ENCODE measurements around the gene PPP1R13L.
"Not testable (repeated sequence)": the region's sequence is repeated elsewhere in the genome, so short reads cannot be mapped to it uniquely, and the experiment has no call there.

PPP1R13L gene, protein sequence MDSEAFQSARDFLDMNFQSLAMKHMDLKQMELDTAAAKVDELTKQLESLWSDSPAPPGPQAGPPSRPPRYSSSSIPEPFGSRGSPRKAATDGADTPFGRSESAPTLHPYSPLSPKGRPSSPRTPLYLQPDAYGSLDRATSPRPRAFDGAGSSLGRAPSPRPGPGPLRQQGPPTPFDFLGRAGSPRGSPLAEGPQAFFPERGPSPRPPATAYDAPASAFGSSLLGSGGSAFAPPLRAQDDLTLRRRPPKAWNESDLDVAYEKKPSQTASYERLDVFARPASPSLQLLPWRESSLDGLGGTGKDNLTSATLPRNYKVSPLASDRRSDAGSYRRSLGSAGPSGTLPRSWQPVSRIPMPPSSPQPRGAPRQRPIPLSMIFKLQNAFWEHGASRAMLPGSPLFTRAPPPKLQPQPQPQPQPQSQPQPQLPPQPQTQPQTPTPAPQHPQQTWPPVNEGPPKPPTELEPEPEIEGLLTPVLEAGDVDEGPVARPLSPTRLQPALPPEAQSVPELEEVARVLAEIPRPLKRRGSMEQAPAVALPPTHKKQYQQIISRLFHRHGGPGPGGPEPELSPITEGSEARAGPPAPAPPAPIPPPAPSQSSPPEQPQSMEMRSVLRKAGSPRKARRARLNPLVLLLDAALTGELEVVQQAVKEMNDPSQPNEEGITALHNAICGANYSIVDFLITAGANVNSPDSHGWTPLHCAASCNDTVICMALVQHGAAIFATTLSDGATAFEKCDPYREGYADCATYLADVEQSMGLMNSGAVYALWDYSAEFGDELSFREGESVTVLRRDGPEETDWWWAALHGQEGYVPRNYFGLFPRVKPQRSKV

DNA sequence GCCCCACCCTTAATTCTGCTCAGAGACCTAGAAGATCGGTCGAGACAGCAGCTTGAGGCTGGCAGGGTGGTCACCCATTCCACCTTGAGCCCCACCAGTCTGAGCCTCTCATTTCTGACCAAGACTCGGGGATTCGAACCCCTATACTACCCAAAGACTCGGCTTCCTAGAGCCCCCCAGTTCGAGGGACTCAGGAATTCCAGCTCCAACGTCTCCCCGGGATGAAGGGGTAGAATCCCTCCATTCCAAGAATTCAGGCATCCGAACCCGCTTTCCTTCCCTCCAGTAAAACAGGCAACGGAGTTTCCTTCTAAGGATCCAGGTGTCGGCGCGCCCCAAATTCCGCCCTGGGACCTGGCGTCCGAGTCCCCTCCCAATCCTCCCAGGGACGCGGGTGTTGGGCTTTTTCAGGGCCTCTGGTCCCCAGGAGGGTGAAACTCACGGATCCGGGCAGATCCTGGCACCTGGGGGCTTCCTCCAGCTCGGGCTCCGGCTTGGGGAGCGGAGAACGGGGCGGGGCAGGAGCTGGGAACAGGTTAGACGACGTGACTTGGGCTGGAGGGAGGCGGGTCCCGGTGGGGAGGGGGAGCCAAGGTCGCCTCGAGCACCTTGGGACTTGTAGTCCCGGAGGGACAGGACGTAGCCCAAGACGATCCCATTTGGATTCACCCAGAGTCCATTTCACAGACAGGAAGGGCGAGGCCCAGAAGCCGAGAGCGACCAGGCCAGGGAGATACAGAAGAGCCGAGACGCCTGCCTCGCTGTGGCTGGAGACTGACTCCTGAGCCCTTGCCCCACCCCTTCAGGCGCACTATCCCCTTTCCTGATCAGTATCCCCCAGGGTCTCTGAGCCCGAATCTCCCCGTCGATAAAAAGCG is at the start of gene PPP1R13L:
Gene PPP1R13L, minus strand, starts transcription at position 513 of the 878 bp plus-strand sequence. CDS start 6,751 bp downstream, outside the sequence.
- DNase-seq, result peak; percentile 21

DNA sequence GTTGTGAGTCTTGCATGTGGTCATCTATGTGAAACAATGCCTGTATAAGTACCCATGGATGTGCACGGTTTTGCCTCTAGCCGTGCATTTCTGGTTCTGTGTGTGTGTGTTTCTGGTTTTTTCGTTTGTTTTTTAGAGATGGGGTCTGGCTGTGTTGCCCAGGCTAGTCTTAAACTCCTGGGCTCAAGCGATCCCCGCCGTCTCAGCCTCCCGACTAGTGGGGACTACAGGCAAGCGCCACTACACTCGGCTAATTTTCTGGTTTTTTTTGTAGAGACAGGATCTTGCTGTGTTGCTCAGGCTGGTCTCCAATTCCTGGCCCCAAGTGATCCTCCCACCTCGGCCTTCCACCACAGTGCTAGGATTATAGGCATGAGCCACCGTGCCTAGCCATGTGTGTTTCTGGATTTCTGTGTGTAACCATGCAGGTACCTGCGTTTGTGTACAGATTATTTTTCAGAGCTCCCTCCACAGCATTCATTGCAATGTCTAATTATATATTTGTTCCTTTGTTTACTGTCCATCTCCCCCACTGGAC is 47.0 kb upstream of the PPP1R13L start:
- DNase-seq, result no peak

DNA sequence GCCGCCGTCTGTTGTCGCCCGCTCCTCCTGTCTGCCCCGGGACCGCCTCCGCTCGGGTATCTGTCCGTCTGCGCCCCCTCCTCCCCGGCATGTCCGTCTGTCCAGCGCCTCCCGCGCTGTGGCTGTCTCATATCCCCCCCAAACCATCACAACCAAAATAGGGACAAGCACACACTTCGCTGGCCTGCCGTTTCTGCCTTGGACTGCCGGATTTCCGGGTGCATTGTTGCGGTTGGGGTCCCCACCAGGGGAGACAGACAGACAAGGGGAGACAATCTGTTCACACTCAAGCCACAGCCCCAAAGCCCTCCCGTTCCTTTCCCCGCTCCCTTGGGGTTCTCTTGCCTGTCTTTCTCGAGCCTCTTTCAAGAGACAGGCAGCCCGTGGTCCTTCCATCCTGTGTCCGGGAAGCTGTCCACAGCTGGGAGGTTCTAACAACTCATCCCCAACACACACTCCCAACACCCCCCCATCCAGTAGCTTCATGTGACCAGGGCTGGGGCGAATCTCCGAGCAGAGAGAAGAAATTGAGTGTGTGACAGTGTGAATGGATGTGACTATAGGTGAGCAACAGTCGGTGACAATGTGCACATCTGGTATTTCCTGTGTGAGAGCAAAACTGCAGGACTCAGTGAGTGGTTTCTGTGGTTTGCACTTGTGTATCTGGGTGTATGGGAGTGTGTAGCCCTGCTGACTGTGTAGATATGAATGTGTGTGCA is 46.4 kb upstream of the PPP1R13L start:
- peak; percentile 34 for DNase-seq

DNA sequence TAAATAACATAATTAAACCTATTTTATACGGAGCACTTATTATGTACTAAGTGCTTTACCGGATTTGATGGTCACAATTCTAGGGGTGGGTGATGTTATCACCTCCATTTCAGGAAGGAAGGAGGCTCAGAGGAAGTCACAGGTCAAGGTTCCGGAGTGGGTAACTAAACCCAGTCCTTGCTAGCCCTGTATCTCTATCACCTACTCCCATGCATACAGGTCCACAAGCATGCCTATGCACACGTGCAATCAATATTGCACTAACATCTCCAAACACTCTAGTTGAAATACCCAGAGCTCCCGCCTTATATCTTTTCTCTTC is 45.1 kb upstream of the PPP1R13L start:
- DNase-seq, result no peak

DNA sequence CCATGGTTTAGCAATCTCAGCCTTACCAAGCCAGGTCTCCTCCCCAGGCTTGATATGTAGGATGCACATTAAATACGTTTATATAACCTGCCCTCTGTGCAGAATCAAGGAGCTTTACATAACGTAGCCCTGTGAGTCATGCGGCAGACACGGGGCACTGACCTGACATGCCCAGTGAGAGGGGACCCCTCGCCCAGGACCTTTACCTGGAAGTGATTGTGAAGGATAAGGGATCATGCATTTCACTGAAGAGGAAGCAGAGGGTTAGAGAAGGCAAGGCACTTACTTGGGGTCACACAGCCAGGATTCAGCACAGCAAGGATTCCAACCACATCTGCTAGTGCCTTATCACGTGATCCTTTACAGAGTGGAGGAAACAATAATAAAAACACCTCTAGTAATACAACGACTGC is 44.0 kb upstream of the PPP1R13L start:
- DNase-seq, result no peak

DNA sequence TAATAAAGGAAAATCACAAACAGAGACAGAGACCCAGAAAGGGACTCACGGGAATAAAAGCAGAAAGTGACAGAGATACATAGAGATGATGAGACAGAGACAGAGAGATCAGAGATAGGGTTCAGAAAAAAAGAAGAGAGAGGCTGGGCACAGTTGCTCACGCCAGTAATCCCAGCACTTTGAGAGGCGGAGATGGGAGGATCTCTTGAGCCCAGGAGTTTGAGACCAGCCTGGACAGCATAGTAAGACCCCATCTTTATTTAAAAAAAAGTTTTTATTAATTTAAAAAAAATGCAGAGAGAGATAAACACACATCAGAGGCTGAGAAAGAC is 43.5 kb upstream of the PPP1R13L start:
- DNase-seq, result no peak

DNA sequence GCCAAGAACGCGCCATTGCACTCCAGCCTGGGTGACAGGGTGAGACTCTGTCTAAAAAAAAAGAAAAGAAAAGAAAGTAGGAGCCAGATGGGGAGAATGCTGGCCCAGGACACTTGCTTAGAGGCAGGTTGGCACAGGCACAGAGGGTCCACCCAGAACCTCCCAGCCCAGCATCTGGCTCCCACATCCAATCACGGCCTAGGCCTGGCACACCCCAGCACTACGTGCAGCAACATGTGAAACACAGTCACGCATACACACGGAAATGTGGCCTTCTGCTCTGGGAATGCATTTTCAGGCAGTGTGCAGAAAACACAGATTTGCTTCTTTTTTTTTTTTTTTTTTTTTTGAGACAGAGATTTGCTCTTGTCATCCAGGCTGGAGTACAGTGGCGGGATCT is 42.1 kb upstream of the PPP1R13L start:
- no peak for DNase-seq

DNA sequence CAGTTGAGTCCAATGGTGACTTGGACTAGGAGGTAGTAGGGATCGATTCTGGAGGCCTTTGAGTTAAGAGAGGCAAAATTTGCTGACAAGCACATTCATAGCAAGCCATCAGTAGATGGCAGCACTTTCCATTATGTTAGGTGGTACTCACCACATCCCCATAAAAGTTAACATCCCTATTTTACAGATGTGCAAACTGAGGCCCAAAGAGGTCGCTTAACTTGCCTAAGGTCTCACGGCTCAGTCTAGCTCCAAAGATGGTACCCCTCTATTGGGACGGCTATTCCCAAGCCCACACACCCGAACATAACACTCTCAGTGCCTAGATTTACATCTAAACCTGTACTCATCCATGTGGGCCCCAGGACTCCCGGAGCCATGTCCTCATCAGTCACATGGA is 41.4 kb upstream of the PPP1R13L start:
- no peak for DNase-seq

DNA sequence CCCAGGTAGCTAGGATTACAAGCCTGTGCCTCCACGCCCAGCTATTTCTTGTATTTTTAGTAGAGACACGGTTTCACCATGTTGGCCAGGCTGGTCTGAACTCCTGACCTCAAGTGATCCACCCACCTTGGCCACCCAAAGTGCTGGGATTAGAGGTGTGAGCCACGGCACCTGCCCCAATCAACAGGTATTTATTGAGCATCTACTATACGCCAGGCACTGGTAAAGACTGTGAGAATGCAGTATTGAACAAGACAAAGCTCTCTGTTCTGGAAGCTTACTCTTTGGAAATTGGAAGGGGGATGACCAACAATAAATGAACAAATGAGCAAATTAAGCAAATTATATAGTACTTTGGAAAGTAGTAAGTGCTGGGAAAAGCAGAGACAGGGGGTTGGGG is 40.3 kb upstream of the PPP1R13L start:
- no peak for DNase-seq

DNA sequence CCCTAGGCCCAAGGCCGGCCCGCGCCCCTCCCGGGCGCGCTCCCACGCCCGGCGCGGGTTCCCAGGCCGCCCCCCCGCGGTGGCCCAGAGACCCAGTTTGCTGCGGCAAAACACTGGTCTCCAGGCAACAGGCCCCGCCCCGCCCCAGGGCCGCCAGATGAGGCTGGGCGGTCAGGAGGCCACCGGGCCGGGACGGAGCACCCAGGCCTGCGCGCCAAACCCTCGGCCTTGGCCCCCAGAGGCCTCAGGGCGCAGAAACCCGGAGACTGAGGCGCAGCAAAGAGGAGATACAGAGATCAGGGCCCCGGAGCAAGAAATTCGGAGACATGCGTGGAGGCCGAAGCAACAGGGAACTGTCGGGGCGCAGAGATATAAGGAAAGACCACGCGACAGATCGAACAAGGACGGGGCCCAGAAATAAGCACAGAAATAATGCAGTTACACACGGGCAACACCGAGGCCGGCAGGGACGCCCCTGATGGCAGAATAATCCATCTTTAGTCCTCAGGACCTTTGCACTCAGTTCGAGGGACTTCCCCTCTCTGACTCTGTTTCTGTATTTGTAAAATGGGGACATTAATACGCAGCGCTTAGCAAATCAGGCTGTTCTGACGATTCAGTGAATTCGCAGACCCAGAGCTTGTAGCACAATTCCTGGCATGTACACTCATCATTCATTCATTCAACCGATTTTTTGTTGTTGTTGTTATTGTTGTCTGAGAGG is 39.6 kb upstream of the PPP1R13L start:
- DNase-seq, result peak; percentile 66

DNA sequence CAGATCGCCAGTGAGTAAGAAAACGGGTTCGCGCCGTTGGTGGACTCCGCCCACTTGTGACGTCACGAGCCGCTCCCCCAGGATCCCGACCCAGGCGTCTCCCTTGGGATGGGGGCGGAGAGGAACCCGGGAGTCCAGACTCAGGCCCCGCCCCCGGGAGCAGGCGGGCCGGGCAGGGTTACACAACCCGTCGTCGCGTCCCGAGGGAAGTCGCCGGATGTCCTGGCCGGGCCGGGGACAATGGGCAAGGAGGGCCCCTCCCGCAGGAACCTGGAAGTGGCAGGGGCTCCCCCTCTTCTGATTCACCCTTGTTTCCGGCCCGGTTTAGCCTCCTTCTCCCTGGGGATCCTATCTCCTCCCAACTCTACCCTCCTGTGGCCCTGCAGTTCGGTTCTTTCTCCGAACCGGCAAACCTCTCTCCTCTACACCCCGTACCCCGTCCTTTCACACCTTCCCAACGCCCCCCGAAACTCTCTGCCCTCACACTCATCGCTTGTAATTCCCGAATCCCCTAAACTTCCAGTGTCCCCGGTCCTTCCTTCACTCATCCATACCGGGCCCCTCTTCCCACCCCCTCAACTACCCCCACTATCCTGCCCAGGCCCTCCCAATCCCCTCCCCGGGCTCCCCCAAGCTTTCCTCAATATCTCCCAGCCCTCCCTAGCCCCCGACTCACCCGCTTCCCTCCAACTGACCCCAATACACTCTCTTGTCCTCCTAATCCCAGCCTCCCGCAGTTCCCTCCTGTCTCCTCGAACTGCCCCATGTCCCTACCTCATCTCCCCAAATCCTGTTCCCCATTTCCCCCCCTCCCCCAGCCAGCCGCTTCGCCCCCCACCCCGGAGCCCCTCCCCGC is 38.8 kb upstream of the PPP1R13L start:
- DNase-seq, result peak; percentile 36

DNA sequence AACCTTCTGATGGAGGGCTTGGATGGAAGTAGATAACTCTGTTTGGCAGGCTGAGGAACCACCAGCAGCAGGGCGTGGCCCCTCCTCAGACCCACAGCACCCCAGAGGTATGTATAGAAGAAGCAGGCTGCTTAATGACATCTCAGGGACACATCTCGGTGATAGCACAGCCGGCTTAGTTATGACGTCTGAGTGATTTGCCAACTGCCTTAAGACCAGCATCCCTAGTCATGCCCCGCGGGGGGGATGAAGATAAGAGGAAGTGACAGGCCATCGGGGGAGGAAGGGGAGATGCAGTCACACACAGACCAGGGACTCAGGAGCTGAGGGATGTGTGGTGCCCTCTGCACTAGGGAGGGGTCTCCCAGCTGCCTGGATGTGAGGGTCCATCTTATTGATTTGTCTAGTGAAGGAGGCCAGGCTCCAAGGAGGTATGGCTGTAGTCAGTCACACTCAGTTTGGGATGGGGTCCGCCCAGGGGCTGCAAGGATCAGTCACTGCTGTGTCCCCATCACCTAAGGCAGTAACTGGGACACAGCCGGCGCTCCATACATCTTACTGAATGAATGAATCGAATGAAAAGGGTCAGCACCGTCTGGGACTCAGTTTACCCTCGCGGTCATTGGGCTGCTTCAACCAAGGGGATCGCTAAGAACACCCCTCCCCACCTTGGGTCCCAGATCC is 38.1 kb upstream of the PPP1R13L start:
- no peak for DNase-seq

DNA sequence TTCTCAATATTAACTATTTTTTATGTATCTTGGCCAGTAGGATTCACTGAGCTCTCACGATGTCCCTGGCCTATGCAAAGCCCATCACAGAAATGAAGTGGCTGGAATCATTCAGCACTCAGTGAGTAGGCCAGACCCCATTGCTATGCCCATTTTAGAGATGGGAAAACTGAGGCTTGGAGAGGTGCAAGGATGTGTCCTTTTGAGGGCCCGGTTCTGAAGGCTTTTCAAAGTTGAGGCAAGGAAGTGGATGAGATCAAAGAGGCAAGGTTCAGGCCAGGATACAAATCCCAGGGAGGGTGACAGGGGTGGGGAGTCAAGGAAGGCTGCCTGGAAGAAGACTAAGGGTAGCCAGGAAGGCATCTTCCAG is 37.5 kb upstream of the PPP1R13L start:
- DNase-seq, result no peak

DNA sequence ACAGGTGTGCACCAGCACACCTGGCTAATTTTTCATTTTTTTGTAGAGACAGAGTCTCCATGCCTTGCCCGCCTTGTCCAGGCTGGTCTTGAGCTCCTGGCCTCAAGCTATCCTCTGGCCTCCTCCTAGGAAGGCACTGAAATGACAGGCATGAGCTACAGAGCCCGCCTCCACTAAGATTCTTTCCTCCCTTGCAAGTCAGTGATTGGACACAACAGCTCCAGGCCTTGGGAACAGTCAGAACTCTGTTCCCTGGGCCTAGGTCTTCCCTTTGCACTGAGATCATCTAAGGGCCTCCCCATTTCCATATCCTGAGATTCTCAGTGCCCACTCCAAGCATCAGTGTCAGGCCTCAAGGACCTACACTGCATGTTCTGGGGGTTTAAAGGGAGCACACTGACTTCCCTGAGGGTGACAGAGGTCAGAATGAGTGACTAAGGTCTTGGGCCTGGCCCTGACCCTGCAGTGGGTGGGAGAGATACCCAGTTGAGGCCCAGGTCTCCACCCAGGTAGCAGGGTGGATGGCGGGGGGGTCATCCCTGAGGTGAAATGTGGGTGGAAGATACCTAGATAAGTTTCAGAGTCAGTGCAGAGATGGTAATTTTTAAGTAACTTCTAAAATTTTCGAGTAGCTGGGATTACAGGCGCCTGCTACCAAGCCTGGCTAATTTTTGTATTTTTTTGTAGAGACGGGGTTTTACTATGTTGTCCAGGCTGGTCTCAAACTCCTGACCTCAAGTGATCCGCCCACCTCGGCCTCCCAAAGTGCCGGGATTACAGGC is 36.2 kb upstream of the PPP1R13L start:
- DNase-seq, result no peak

DNA sequence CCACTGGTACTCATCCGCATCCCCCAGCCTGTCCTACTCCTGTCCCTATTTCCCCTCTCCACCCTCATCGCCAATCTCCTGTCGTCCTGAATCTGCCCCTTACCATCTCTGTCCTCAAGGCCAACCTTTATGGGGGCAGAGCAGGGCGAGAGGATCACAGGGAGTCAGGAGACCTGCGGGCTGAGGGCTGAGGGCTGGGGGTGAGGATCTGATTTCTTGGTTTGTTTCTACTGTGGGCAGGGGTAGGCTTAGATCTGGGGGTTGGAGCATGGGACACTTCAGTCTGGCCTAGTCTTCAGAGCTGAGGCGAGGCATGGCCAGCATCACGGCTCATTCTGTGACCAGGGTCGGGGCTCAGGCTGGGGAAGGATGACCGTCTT is 35.4 kb upstream of the PPP1R13L start:
- DNase-seq, result no peak

DNA sequence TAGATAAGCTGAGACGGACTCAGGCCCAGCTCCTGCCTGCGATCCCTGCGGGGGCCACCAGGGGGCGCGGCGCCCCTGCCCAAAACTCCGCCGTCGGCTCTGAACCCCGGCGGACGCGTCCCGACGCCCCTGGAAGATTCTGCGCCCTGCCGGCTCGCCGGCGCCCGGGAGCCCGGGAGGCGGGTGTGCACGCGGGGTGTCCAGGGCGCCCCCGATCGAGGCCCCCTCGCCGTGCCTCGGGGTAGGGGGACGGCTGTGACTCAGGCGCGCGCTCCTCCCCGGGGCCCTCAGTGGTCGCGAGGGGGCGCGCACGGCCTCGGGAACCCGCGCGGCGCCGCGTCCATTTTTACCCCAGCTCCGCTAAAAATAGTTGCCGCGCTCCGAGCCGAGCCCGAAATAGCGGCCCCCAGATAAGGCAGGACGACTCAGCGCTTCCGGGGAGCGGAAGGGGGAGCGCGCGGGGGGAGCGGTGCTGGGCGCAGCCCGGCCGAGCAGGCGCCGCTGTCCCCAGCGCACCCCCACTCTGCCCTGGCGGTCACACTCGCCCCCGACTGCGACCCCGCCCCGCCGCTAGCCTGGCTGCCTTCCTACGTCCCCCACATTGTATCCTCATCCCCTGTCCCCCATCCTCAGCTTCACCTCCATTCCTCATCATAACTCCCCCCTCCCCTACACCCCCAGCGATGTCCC is 34.8 kb upstream of the PPP1R13L start:
- peak; percentile 77 for DNase-seq

DNA sequence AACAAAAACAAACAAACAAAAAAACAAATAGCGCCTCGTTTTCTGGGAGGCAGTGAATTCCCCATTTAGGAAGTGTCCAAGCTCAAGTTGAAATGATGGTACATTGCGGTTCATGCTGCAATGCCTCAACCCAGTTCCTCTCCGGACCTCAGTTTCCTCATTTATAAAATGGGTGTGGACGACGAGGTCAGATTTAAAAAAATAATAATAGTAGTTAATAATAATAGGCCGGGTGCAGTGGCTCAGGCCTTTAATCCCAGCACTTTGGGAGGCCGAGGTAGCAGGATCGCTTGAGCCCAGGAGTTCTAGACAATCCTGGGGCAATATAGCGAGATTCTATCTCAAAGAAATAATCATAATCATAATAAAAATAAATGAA is 34.3 kb upstream of the PPP1R13L start:
- DNase-seq, result no peak

DNA sequence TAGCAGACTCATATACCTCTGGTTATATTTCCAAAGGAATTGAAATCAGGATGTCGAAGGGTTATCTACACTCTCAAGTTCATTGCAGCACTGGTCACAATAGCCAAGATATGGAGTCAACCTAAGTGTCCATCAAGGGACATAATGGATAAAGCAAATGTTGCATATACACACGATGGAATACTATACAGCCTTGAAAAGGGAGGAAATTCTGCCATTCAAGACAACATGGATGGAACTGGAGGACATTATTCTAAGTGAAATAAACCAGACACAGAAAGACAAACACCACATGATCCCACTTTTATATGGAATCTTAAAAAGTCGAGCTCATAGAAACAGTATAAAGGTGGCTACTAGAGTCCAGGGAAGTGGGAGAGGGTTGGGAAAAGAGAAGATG is 32.5 kb upstream of the PPP1R13L start:
- DNase-seq, result no peak

DNA sequence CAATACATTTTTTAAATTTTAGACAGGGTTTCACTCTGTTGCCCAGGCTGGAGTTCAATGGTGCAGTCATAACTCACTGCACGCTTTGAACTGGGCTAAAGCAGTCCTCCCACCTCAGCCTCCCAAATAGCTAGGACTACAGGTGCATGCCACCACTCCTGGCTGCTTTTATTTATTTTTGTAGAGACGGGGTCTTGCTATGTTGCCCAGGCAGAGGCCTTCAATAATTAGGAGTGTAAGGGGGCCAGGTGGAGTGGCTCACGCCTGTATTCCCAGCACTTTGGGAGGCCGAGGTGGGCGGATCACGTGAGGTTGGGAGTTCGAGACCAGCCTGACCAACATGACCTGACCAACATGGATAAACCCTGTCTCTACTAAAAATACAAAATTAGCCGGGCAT is 27.7 kb upstream of the PPP1R13L start:
- not testable (repeated sequence) for DNase-seq

Data from activated CD4-positive, alpha-beta T cell treated with anti-CD3 and anti-CD28 coated beads for 1 hour (primary cell).